Astrocyte (in vitro differentiated cells and primary cell): ENCODE results near the gene PAX5.

Experiments used
- CTCF ChIP-seq: IDR thresholded peaks from 2 replicates; pipeline ENCODE4 v1.5.1; 2011; ENCODE audit warnings: low read depth, mild to moderate bottlenecking, inconsistent platforms, low read length, moderate library complexity; ENCODE audit not compliant: insufficient read depth
- EZH2 ChIP-seq: IDR thresholded peaks from 2 replicates; pipeline ENCODE4 v1.6.1; 2012; ENCODE audit warnings: mild to moderate bottlenecking, low read length, inconsistent platforms; ENCODE audit not compliant: insufficient read depth

GRCh38 chr9:36912620-36913019 lies 121.4 kb downstream of the PAX5 start:
- no peak for TF ChIP-seq EZH2
- TF ChIP-seq CTCF, result no peak
